WTC11 (cell line): Measurements from ENCODE around the gene ZNF629. TPM values are rescaled to one million over a fixed set of nuclear protein-coding genes. Genes with fewer than 3 reads are reported as not detected.
"Not testable (repeated sequence)": the region's sequence is repeated elsewhere in the genome, so short reads cannot be mapped to it uniquely, and the experiment has no call there.

ENCODE experiments used
- ATAC-seq: fragments of 200-7000 bp; cut with Tn5 transposase; 2 replicates; pipeline ENCODE4 v1.10.0; 2021; ENCODE audit warnings: mild to moderate bottlenecking, moderate library complexity
- CTCF ChIA-PET: fragments of 300-600 bp; sonication (Branson Sonifier 250); formaldehyde crosslinking; loops from one replicate; lab custom pipeline; 2021; ENCODE audit warnings: antibody characterized with exemption; lab: Charles Lee
- POLR2A ChIA-PET: fragments of 350-600 bp; sonication (Branson Sonifier 250); formaldehyde crosslinking; loops from one replicate; lab custom pipeline; 2021; ENCODE audit warnings: antibody characterized with exemption; lab: Charles Lee
- DNase-seq: peaks from one replicate; pipeline ENCODE4 v3.0.0; 2021; ENCODE audit warnings: low spot score
- H3K27ac Mint-ChIP-seq: 2 replicates; pipeline ENCODE4 v1.8.0; 2021; ENCODE audit warnings: mixed read lengths
- H3K27me3 Mint-ChIP-seq: 2 replicates; pipeline ENCODE4 v1.8.0; 2021; ENCODE audit warnings: low read depth, mild to moderate bottlenecking, moderate library complexity, mixed read lengths
- H3K36me3 Mint-ChIP-seq: 2 replicates; pipeline ENCODE4 v1.8.0; 2021; ENCODE audit warnings: mixed read lengths
- H3K4me1 Mint-ChIP-seq: 2 replicates; pipeline ENCODE4 v1.8.0; 2022; ENCODE audit warnings: mixed read lengths
- H3K4me3 Mint-ChIP-seq: 2 replicates; pipeline ENCODE4 v1.8.0; 2021; ENCODE audit warnings: mild to moderate bottlenecking, moderate library complexity, mixed read lengths
- H3K9me3 Mint-ChIP-seq: 2 replicates; pipeline ENCODE4 v1.8.0; 2021; ENCODE audit warnings: mixed read lengths
- CREM ChIP-seq: sonication (generic); formaldehyde crosslinking; IDR thresholded peaks from 2 replicates; pipeline ENCODE4 v1.8.1; 2022; ENCODE audit warnings: mild to moderate bottlenecking, missing genetic modification reagents, moderate library complexity
- ETV6 ChIP-seq: sonication (generic); formaldehyde crosslinking; IDR thresholded peaks from 2 replicates; pipeline ENCODE4 v1.8.1; 2022; ENCODE audit warnings: mild to moderate bottlenecking, missing genetic modification reagents
- FOXJ3 ChIP-seq: sonication (generic); formaldehyde crosslinking; IDR thresholded peaks from 2 replicates; pipeline ENCODE4 v1.9.0; 2021; ENCODE audit warnings: missing genetic modification reagents, mild to moderate bottlenecking, borderline replicate concordance
- FOXP1 ChIP-seq: sonication (generic); formaldehyde crosslinking; IDR thresholded peaks from 2 replicates; pipeline ENCODE4 v1.8.0; 2022; ENCODE audit warnings: missing genetic modification reagents, mild to moderate bottlenecking, moderate library complexity, borderline replicate concordance
- HMGA2 ChIP-seq: fragments of 250-450 bp; sonication (Bioruptor Pico); IDR thresholded peaks from 2 replicates; pipeline ENCODE4 v1.4.0; 2021; ENCODE audit warnings: mild to moderate bottlenecking, moderate library complexity
- MXD4 ChIP-seq: fragments of 250-450 bp; sonication (Bioruptor Pico); IDR thresholded peaks from 2 replicates; pipeline ENCODE4 v1.8.0; 2021; ENCODE audit warnings: mild to moderate bottlenecking, moderate library complexity, borderline replicate concordance
- PRRX2 ChIP-seq: fragments of 250-450 bp; sonication (Bioruptor Pico); IDR thresholded peaks from 2 replicates; pipeline ENCODE4 v1.8.0; 2021; ENCODE audit warnings: mild to moderate bottlenecking
- SMAD3 ChIP-seq: sonication (generic); formaldehyde crosslinking; IDR thresholded peaks from 2 replicates; pipeline ENCODE4 v1.8.0; 2022; ENCODE audit warnings: missing genetic modification reagents, mild to moderate bottlenecking, borderline replicate concordance
- SMAD4 ChIP-seq: sonication (generic); formaldehyde crosslinking; IDR thresholded peaks from 2 replicates; pipeline ENCODE4 v1.8.0; 2022; ENCODE audit warnings: mild to moderate bottlenecking, missing genetic modification reagents
- TEAD4 ChIP-seq: sonication (generic); formaldehyde crosslinking; IDR thresholded peaks from 2 replicates; pipeline ENCODE4 v1.8.0; 2022; ENCODE audit warnings: mild to moderate bottlenecking, missing genetic modification reagents
- TP53 ChIP-seq: sonication (generic); formaldehyde crosslinking; IDR thresholded peaks from 2 replicates; pipeline ENCODE4 v1.8.1; 2023; ENCODE audit warnings: mild to moderate bottlenecking, missing genetic modification reagents
- ZBTB21 ChIP-seq: sonication (generic); formaldehyde crosslinking; IDR thresholded peaks from 2 replicates; pipeline ENCODE4 v1.8.1; 2023; ENCODE audit warnings: mild to moderate bottlenecking, missing genetic modification reagents, borderline replicate concordance
- ZNF263 ChIP-seq: sonication (generic); formaldehyde crosslinking; IDR thresholded peaks from 2 replicates; pipeline ENCODE4 v1.8.1; 2022; ENCODE audit warnings: low read depth, mild to moderate bottlenecking, moderate library complexity, missing genetic modification reagents
- ZNF396 ChIP-seq: fragments of 250-450 bp; sonication (Bioruptor Pico); IDR thresholded peaks from 2 replicates; pipeline ENCODE4 v1.8.0; 2021; ENCODE audit warnings: mild to moderate bottlenecking, moderate library complexity, borderline replicate concordance
- ZNF423 ChIP-seq: fragments of 250-450 bp; sonication (Bioruptor Pico); IDR thresholded peaks from 2 replicates; pipeline ENCODE4 v2.1.2; 2022; ENCODE audit warnings: mild to moderate bottlenecking, moderate library complexity
- ZNF671 ChIP-seq: fragments of 250-450 bp; sonication (Bioruptor Pico); IDR thresholded peaks from 2 replicates; pipeline ENCODE4 v1.8.0; 2021; ENCODE audit warnings: mild to moderate bottlenecking
- total RNA-seq: library from RNA; stranded (reverse); gene quantifications from 3 replicates; pipeline ENCODE4 v1.2.3, GENCODE V29; 2021
- TF ChIP-seq, protein P1 (sequence below): sonication (generic); formaldehyde crosslinking; IDR thresholded peaks from 2 replicates; pipeline ENCODE4 v1.8.1; 2022; ENCODE audit warnings: low read depth, mild to moderate bottlenecking, moderate library complexity, missing genetic modification reagents, borderline replicate concordance
- TF ChIP-seq, protein P2 (sequence below): sonication (generic); formaldehyde crosslinking; IDR thresholded peaks from 2 replicates; pipeline ENCODE4 v1.8.1; 2023; ENCODE audit warnings: mild to moderate bottlenecking, moderate library complexity, missing genetic modification reagents
- TF ChIP-seq, protein P3 (sequence below): fragments of 250-450 bp; sonication (Bioruptor Pico); IDR thresholded peaks from 2 replicates; pipeline ENCODE4 v1.9.0; 2021; ENCODE audit warnings: moderate library complexity, mild to moderate bottlenecking, inconsistent platforms, borderline replicate concordance
- TF ChIP-seq, protein P4 (sequence below): fragments of 200-600 bp; IDR thresholded peaks from 2 replicates; pipeline ENCODE4 v1.8.0; 2022; ENCODE audit warnings: antibody characterized with exemption
- TF ChIP-seq, protein P5 (sequence below): sonication (generic); formaldehyde crosslinking; IDR thresholded peaks from 2 replicates; pipeline ENCODE4 v1.8.0; 2023; ENCODE audit warnings: mild to moderate bottlenecking, missing genetic modification reagents

The ZNF629 gene
- total RNA-seq, 1 experiment from 2014 or later, result 20.0 TPM

DNA sequence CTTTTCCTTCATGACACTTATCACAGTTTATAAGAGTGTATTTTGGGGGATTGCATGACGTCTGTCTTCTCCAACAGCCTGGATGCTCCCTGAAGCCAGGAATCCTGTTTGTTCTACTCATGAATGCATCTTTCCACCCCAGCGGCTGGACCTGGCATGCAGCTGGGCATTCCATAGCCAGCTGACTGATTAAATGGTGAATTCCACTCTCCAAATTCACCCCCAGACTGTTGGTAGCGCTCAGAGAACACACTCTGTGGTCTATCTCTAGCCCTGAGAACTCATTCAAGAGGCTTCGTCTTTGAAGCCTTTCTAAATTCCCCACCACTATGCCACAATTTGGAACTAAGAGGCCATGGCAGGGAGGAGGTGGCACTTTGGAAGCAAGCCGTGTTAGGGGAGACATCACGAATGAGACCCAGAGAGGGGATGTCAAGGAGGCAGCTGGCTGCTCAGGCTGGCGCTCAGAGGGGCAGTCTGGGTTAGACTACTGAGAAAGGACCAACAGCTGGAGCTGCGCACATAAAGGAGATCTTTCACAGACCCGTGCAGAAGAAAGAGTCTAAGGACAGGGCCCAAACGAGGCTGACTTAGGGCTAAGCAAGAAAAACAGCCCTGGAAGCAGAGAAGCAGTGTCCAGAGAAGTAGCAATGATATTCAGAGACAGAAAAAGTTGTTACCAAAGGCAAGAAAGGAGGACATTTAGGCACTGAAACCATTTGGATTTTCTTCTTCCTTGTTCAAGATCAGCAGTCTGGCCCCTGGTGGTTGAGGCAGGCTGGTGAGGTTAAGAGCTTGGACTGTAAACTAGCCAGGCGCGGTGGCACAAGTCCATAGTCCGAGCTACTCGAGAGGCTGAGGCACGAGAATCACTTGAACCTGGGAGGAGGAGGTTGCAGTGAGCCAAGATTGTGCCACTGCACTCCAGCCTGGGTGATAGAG lies 42.4 kb upstream of the ZNF629 start (continued):
- TF ChIP-seq, protein P1, sequence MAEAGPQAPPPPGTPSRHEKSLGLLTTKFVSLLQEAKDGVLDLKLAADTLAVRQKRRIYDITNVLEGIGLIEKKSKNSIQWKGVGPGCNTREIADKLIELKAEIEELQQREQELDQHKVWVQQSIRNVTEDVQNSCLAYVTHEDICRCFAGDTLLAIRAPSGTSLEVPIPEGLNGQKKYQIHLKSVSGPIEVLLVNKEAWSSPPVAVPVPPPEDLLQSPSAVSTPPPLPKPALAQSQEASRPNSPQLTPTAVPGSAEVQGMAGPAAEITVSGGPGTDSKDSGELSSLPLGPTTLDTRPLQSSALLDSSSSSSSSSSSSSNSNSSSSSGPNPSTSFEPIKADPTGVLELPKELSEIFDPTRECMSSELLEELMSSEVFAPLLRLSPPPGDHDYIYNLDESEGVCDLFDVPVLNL (CRISPR knock-in tag), result no peak
- no peak for TF ChIP-seq ZNF263 (CRISPR knock-in tag)
- TF ChIP-seq, protein P2, sequence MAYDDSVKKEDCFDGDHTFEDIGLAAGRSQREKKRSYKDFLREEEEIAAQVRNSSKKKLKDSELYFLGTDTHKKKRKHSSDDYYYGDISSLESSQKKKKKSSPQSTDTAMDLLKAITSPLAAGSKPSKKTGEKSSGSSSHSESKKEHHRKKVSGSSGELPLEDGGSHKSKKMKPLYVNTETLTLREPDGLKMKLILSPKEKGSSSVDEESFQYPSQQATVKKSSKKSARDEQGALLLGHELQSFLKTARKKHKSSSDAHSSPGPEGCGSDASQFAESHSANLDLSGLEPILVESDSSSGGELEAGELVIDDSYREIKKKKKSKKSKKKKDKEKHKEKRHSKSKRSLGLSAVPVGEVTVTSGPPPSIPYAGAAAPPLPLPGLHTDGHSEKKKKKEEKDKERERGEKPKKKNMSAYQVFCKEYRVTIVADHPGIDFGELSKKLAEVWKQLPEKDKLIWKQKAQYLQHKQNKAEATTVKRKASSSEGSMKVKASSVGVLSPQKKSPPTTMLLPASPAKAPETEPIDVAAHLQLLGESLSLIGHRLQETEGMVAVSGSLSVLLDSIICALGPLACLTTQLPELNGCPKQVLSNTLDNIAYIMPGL (CRISPR knock-in tag), result no peak
- TF ChIP-seq ZNF671, result no peak
- no peak for TF ChIP-seq ZNF396 (CRISPR knock-in tag)
- TF ChIP-seq, protein P3, sequence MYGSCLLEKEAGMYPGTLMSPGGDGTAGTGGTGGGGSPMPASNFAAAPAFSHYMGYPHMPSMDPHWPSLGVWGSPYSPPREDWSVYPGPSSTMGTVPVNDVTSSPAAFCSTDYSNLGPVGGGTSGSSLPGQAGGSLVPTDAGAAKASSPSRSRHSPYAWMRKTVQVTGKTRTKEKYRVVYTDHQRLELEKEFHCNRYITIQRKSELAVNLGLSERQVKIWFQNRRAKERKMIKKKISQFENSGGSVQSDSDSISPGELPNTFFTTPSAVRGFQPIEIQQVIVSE (CRISPR knock-in tag), result no peak
- TF ChIP-seq ETV6 (CRISPR knock-in tag), result no peak
- TF ChIP-seq SMAD4 (CRISPR knock-in tag), result no peak

DNA sequence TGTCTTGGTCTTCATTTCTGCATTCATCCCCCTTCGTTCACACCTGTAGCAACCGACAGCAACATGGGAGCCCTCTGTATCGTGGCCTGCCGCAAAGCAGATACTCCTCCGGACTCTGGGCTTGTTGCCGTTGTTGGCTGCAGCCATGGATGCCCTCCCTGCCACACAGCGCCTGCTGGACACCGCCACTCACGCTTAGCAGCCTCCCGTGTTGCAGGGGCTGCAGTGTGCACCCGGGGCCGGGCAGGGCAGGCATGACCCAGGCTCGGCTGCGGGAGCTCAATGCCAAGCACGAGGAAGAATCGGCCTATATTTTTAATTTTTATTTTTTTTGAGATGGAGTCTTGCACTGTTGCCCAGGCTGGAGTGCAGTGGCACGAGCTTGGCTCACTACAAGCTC lies 34.9 kb upstream of the ZNF629 start:
- Mint-ChIP-seq H3K9me3 (no peaks in the 10 kb centered on the region), H3K27ac (no peak overlapping the region)

DNA sequence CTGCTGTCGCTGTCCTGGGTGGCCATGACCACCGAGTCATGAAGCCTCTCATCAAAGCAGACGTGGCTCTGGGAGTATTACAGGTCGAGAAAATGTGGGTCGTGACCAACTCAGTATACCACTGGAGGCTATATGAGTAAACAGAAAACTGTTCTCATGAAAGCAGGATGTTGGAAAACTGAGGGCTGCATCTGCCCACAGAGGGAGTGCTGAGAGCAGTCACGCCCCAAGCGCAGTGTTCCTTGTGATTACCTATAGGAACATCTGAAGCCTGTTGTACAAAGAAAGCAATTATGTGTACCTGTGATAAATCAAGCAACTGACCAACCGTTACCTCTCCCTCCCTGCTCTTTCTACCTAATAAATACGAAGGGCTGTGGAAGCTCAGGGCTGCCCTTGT lies 34.4 kb upstream of the ZNF629 start:
- H3K27me3 Mint-ChIP-seq, ATAC-seq, H3K27ac Mint-ChIP-seq, H3K36me3 Mint-ChIP-seq, H3K4me3 Mint-ChIP-seq, H3K9me3 Mint-ChIP-seq, H3K4me1 Mint-ChIP-seq, POLR2A ChIA-PET, DNase-seq: not testable (repeated sequence)
- CTCF ChIA-PET, result interaction anchor here (1.7 kb wide), 1 partner anchor 23 kb away, joined by 5 read pairs; no protein-coding TSS in a partner anchor

More for the DNA sequence above, 34.9 kb upstream of the ZNF629 start:
- Mint-ChIP-seq H3K4me1 (no peaks in the 10 kb centered on the region), H3K36me3 (no peaks in the 10 kb centered on the region), H3K27me3 (peaks cover 6% of the 10 kb centered on the region), H3K4me3 (no peak overlapping the region)
- TF ChIP-seq FOXJ3 (no peak), MXD4 (CRISPR knock-in tag) (no peak), FOXP1 (CRISPR knock-in tag) (no peak), HMGA2 (CRISPR knock-in tag) (no peak), ZNF423 (CRISPR knock-in tag) (no peak), CREM (CRISPR knock-in tag) (no peak), SMAD3 (CRISPR knock-in tag) (no peak), PRRX2 (CRISPR knock-in tag) (no peak), ZBTB21 (CRISPR knock-in tag) (no peak), TEAD4 (CRISPR knock-in tag) (no peak), TP53 (no peak)
- TF ChIP-seq, protein P4, sequence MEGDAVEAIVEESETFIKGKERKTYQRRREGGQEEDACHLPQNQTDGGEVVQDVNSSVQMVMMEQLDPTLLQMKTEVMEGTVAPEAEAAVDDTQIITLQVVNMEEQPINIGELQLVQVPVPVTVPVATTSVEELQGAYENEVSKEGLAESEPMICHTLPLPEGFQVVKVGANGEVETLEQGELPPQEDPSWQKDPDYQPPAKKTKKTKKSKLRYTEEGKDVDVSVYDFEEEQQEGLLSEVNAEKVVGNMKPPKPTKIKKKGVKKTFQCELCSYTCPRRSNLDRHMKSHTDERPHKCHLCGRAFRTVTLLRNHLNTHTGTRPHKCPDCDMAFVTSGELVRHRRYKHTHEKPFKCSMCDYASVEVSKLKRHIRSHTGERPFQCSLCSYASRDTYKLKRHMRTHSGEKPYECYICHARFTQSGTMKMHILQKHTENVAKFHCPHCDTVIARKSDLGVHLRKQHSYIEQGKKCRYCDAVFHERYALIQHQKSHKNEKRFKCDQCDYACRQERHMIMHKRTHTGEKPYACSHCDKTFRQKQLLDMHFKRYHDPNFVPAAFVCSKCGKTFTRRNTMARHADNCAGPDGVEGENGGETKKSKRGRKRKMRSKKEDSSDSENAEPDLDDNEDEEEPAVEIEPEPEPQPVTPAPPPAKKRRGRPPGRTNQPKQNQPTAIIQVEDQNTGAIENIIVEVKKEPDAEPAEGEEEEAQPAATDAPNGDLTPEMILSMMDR, result no peak
- TF ChIP-seq, protein P5, sequence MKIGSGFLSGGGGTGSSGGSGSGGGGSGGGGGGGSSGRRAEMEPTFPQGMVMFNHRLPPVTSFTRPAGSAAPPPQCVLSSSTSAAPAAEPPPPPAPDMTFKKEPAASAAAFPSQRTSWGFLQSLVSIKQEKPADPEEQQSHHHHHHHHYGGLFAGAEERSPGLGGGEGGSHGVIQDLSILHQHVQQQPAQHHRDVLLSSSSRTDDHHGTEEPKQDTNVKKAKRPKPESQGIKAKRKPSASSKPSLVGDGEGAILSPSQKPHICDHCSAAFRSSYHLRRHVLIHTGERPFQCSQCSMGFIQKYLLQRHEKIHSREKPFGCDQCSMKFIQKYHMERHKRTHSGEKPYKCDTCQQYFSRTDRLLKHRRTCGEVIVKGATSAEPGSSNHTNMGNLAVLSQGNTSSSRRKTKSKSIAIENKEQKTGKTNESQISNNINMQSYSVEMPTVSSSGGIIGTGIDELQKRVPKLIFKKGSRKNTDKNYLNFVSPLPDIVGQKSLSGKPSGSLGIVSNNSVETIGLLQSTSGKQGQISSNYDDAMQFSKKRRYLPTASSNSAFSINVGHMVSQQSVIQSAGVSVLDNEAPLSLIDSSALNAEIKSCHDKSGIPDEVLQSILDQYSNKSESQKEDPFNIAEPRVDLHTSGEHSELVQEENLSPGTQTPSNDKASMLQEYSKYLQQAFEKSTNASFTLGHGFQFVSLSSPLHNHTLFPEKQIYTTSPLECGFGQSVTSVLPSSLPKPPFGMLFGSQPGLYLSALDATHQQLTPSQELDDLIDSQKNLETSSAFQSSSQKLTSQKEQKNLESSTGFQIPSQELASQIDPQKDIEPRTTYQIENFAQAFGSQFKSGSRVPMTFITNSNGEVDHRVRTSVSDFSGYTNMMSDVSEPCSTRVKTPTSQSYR, result no peak
- ChIA-PET CTCF (interaction anchor here (1.7 to 2.6 kb wide), 2 partner anchors 22 to 23 kb away, joined by 5 to 14 read pairs; no protein-coding TSS in a partner anchor), POLR2A (no interaction called here)
- ATAC-seq, result no peak
- no peak for DNase-seq
